Astrocyte of the spinal cord (primary cell): ENCODE data around the gene LMX1A.

ENCODE experiments used
- DNase-seq: peaks from one replicate; pipeline ENCODE4 v3.0.0; 2011; ENCODE audit warnings: low read depth, low spot score
- H3K4me3 ChIP-seq: 2 replicates; pipeline ENCODE4 v1.5.1; 2011; ENCODE audit warnings: low read depth, mild to moderate bottlenecking, low read length, moderate library complexity
- in situ Hi-C: cut with HindIII; loops from 2 replicates; pipeline ENCODE4 v1.10.0; 2017; ENCODE audit warnings: low sequenced_read_pairs
- TF ChIP-seq, protein P1 (sequence below): IDR thresholded peaks from 2 replicates; pipeline ENCODE4 v1.5.1; 2012; ENCODE audit warnings: low read depth, mild to moderate bottlenecking, low read length, inconsistent platforms

LMX1A gene

GRCh38 chr1:165313903-165314302, 42.6 kb downstream of the LMX1A start:
- TF ChIP-seq, protein P1, sequence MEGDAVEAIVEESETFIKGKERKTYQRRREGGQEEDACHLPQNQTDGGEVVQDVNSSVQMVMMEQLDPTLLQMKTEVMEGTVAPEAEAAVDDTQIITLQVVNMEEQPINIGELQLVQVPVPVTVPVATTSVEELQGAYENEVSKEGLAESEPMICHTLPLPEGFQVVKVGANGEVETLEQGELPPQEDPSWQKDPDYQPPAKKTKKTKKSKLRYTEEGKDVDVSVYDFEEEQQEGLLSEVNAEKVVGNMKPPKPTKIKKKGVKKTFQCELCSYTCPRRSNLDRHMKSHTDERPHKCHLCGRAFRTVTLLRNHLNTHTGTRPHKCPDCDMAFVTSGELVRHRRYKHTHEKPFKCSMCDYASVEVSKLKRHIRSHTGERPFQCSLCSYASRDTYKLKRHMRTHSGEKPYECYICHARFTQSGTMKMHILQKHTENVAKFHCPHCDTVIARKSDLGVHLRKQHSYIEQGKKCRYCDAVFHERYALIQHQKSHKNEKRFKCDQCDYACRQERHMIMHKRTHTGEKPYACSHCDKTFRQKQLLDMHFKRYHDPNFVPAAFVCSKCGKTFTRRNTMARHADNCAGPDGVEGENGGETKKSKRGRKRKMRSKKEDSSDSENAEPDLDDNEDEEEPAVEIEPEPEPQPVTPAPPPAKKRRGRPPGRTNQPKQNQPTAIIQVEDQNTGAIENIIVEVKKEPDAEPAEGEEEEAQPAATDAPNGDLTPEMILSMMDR = no peak
- no peak for DNase-seq
- H3K4me3 ChIP-seq = no peak overlapping the region
- in situ Hi-C loops = no loop called here

DNA sequence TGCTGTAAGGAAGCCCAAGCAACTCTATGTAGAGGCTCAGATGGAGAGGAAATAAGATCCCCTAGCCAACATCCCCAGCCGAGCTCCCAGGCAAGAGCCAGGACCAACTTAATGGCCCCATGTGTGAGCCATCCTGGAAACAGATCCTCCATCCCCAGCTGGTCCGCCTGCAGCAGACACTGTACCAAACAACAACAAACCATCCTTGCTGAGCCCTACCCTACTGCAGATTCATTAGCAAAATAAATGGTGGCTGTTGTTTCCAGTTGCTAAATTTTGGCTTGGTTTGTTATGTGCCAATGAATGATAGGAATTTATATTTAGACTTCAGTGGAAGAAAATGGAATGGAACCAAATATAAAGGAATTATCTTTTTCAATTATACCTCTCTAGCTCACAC, 43.9 kb downstream of the LMX1A start:
- H3K4me3 ChIP-seq = no peak overlapping the region
- no peak for DNase-seq
- in situ Hi-C loops = no loop called here
- TF ChIP-seq, protein P1 = no peak

DNA sequence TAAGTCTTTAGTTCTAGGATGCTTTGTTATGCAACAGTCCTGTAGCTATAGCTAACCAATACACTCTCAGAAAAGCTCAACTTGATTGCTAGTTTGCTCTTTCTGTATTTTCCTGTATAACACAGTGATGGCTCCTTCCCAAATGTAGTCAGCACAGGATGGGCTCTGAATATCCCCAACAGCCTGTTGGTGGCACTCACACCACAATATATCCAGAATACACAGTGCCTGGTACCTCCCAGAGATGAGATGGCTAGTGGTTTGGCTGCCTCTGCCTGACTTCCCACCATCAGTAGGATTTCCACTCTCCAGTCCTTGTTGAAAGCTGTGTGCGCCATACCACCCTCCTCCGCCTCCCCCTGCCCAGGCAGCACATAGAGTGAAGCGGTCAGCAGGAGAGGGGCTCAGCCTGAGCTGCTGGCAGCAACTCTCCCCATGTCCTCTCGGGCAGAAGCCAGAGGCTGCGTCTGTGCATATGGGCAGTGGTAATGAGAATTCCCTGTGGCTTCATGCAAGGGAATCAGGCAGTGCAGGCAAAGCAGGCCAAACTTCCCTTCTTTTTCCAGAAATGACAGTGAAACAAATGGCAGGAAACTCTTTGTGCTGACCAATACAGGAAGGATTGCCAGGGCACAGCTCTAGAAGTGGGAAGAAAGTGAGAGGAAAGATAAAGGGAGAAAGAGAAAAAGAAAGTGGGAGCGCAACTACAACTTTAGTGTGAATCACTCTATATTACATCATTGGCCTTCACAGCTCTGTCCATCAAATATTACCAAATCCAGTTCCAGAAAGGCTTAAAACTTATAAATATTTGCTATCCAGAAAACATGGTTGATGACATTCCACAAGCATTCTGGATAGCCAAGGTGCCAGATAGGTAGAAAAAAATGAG, 49.7 kb downstream of the LMX1A start:
- in situ Hi-C loops = no loop called here
- H3K4me3 ChIP-seq = no peak overlapping the region

GRCh38 chr1:165303386-165303785, 53.1 kb downstream of the LMX1A start:
- in situ Hi-C loops = no loop called here
- no peak for DNase-seq
- TF ChIP-seq, protein P1 = no peak
- no peak overlapping the region for H3K4me3 ChIP-seq

More for the DNA sequence above, 49.7 kb downstream of the LMX1A start:
- DNase-seq = no peak
- TF ChIP-seq, protein P1 = no peak

GRCh38 chr1:165300400-165300903, 56.1 kb downstream of the LMX1A start:
- TF ChIP-seq, protein P1 = no peak
- no peak overlapping the region for H3K4me3 ChIP-seq
- DNase-seq = no peak
- in situ Hi-C loops = no loop called here

DNA sequence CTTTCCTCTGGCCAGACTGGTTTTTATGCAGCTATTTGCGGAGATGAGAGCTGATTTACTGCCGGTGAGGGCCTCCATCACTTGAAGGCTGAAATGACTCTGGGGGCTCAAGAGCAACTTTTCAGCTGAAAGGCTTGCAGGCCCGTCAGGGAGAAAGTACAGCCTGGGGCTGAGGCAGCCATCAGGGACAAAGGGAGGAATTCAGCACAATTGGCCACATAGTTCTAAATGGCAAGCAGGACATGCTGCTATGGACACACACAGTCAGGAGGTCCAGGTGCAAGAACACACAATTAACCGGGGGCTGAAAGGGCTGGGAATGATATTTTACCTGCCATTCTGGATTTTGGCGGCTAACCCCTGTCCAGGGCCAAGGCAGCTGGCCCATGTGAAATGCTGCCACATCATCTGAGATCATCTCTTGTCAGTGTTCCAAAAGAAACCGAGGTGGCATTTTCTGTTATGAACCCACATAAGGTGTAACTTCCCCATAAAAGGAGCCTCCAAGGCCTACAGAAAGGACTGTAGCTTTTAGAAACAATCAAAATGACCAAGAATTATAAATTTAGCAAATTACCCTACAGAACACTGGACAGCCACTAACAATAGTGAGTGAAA, 58.2 kb downstream of the LMX1A start:
- DNase-seq = no peak
- TF ChIP-seq, protein P1 = no peak
- H3K4me3 ChIP-seq = no peak overlapping the region
- in situ Hi-C loops = no loop called here
